Skeletal muscle tissue (tissue), 4 donors: ENCODE results near the gene MRPL28. TPM values are rescaled to one million over a fixed set of nuclear protein-coding genes. Genes with fewer than 3 reads are reported as not detected.

Experiments used
- H3K27ac ChIP-seq: one replicate; pipeline ENCODE4 v1.7.0; 2013; ENCODE audit warnings: mild to moderate bottlenecking, low read depth, low read length, inconsistent platforms
- H3K27me3 ChIP-seq, 3 donors: one replicate each; pipeline ENCODE4 v1.7.0; 2013; ENCODE audit warnings: low read length in 3 of 3; ENCODE audit not compliant: control insufficient read depth in 3 of 3, insufficient read depth in 3 of 3
- H3K36me3 ChIP-seq, 3 donors: one replicate each; pipeline ENCODE4 v1.7.0; 2013; ENCODE audit warnings: low read length in 3 of 3; ENCODE audit not compliant: control insufficient read depth in 3 of 3, insufficient read depth in 3 of 3
- H3K4me1 ChIP-seq, 3 donors: one replicate each; pipeline ENCODE4 v1.7.0; 2013; ENCODE audit warnings: low read length in 3 of 3, mild to moderate bottlenecking in 3 of 3; ENCODE audit not compliant: control insufficient read depth in 3 of 3, insufficient read depth in 3 of 3
- H3K4me3 ChIP-seq, 3 donors: one replicate each; pipeline ENCODE4 v1.7.0; 2013; ENCODE audit warnings: low read length in 3 of 3
- H3K9ac ChIP-seq, 3 donors: one replicate each; pipeline ENCODE4 v1.7.0; 2013; ENCODE audit warnings: low read length in 3 of 3, mild to moderate bottlenecking in 3 of 3, moderate library complexity in 2 of 3, low read depth in 1 of 3
- H3K9me3 ChIP-seq, 3 donors: one replicate each; pipeline ENCODE4 v1.7.0; 2013; ENCODE audit warnings: low read length in 3 of 3; ENCODE audit not compliant: control insufficient read depth in 3 of 3
- total RNA-seq: library from RNA; depleted of rRNA; stranded (reverse); fragments of >200 nt; gene quantifications from one replicate; pipeline ENCODE4 v1.2.3, GENCODE V29; 2014
- donor health status: Osteomylitis.

MRPL28 gene
- total RNA-seq, 1 donor from 2014 or later: 43.3 TPM

DNA sequence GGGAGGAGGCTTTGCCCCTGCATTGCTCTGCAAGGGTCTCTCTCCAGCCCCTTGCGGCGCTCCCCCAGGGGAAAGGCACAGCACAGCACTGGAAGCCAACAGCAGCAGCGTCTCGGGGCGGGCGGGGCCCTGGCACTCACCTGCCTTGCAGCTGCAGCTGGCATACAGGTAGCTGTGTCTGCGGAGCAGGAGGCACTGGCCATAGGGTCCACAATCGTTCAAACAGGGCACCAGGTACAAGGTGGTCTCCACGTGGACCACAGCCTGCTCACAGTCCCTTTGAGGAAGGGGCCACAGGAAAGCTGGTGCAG is 4.2 kb upstream of the MRPL28 start:
- H3K9ac ChIP-seq: no peak overlapping the region
- peaks cover 9 to 13% (median 9%) of the 10 kb centered on the region in 3 donors for H3K4me1 ChIP-seq
- H3K9me3 ChIP-seq: no peaks in the 10 kb centered on the region
- no peak overlapping the region for H3K27ac ChIP-seq
- peaks cover 16 to 30% (median 25%) of the 10 kb centered on the region in 3 donors for H3K36me3 ChIP-seq
- no peaks in the 10 kb centered on the region for H3K27me3 ChIP-seq
- H3K4me3 ChIP-seq: no peak overlapping the region

DNA sequence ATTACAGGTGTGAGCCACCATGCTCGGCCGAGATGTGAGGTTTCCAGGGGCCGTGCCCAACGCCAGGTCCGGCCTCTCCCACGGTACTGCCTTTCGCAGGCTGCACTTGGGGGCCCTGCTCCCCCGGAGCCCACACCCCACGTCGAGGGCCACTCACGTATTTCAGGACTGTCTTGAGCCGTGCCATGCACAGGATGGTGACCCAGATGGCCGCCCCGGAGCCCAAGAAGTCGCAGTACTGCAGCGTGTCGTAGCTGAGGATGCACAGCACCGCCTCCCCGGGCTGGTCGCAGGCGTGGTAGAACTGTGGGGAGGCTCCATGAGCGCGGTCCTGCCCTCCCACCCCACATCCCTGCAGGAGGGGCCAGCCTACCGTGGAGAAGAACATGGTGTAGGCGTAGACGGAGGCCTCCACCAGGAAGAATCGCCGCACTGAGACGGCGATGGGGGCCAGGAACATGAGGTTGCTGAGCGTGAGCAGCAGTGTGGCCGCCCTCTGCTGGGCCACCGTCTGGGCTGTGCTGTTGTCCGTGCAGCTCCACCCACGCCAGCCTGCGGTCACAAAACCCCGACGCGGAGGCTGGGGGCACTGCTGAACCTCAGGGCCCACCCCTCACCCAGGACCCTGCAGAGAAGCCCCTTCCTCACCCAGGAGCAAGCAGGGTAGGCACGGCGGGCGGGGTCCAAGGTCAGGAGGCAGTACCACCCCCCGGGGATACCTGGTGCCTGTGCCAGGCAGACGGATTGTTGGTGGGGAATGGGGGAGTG is 3.7 kb upstream of the MRPL28 start:
- Histone ChIP-seq H3K4me1 (peaks cover 12 to 15% (median 13%) of the 10 kb centered on the region in 3 donors), H3K27ac (no peak overlapping the region), H3K9ac (no peak overlapping the region), H3K27me3 (no peaks in the 10 kb centered on the region), H3K4me3 (no peak overlapping the region), H3K9me3 (no peaks in the 10 kb centered on the region), H3K36me3 (peaks cover 16 to 30% (median 26%) of the 10 kb centered on the region in 3 donors)

DNA sequence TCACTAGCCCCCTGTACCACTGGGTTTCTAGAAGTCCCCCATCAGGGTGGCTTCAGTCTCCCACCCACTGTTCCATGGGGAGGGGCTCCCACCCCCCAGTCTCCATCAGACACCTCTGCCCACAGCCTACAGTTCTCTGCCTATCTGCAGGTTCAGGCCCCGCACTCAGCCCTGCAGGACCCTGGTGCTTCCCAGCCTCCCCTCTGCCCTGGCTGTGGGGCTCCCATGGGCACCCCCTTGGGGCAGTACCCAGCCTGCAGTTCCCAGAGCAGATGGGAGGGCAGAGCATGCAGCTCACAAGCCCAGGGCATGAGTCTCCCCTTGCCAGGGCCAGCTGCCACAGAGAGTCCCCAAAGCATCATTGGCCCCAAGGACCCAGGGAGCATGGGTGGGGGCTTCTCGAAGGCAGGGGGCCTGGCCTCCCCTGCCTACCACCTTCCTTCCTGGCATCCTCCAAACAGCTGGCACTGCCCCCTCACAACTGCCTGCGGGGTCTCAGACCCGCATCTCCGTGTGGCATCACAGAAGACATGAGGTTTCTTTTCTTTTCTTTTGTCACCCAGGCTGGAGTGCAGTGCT is 2.8 kb upstream of the MRPL28 start:
- Histone ChIP-seq H3K4me1 (peaks cover 12 to 15% (median 13%) of the 10 kb centered on the region in 3 donors), H3K27ac (no peak overlapping the region), H3K36me3 (peaks cover 24 to 40% (median 34%) of the 10 kb centered on the region in 3 donors), H3K9me3 (no peaks in the 10 kb centered on the region), H3K27me3 (no peaks in the 10 kb centered on the region), H3K9ac (no peak overlapping the region), H3K4me3 (no peak overlapping the region)

DNA sequence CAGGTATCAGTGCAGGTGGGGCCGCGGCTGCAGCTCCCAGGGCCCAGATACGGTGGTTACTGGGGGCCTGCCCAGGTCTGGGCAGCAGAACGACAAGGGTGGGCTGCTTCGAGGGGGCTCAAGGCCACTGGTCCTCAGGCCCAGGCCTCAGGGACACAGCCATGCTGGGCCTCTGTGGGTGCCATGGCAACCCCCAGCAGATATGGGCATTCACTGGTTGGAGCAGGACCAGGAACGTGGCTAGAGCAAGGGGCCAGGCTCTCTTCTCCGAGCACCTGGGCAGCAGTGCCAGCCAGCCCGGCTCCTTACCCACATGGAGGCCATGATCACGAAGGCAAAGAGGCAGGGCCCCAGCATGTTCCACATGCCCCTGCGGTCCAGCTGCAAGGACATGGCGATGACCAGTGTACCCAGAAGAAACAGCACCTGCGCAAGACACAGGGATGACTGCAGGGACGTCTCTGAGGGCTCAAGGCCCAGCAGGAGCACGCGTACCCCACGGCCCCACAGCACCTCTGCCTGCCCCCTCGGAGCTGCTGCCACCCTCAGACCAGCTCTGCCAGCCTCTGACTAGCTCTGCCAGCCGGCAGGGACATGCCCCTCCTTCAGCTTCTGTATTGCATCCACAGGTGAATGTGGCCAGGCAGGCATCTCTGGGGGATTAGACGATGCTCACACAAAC is 2.1 kb upstream of the MRPL28 start:
- Histone ChIP-seq H3K36me3 (peaks cover 30 to 46% (median 41%) of the 10 kb centered on the region in 3 donors), H3K27me3 (no peaks in the 10 kb centered on the region), H3K9ac (no peak overlapping the region), H3K9me3 (no peaks in the 10 kb centered on the region), H3K27ac (no peak overlapping the region), H3K4me1 (peaks cover 12 to 15% (median 13%) of the 10 kb centered on the region in 3 donors), H3K4me3 (no peak overlapping the region)

DNA sequence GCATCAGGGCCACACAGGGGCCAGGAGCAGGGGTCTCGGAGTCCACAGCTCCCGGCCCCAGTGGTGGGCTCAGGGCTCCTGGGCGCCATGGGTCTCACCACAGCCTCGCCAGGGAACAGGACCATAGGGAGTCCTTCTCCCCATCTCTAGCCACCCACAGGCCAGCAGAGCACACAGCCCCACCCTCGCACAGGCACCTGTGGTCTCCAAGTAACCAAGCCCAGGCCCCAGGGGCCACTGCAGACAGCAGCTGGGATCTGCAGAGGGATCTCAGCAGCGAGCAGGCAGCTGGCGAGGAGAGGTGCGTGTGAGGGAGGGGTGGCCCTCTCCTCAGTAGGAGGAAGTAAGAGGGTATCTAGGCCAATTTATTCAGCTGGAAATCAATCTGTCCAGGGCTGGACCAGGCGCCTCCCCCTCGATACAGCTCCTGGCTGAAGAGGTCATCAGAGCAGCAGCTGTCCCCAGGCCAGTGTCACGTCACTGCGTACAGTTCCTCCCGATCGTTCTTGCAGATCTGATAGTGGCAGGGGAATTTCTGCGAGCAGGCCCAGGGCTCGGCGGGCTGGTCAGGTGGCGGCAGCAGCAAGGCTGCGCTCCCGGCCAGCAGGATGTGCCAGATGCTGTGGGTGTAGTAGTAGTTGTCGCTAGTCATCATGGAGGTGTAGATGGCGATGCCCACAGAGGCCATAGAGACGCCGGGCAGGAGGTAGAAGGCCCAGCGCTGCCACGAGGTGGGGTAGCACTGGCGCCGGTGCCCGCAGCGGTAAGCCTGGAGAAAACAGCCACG is 1.4 kb upstream of the MRPL28 start:
- Histone ChIP-seq H3K4me3 (no peak overlapping the region), H3K27ac (no peak overlapping the region)

DNA sequence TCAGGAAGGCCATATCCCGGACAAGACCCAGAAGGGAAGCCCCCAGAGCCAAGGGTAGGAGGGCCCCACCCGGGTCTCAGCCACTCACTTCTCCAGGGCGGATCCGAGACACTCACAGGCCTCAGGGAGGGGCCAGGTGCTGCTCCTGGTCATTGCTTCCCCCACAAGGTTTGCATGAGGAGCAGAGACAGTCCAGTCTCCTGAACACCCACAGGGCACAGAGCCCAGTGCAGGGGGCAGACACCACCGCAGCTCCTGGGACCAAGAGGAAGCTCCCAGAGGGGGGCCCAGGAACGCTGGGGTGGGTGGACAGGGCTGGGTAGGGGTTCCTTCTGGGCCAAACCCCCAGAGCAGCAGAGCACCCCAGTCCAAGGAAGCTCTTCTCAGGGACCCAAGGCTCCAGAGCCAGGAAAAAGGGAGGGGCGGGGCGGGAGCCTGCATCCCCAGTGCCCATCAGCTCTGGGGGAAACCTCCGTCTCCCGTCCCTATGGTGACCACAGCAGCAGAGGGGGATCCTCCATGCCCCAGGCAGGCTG is 709 bp upstream of the MRPL28 start:
- Histone ChIP-seq H3K27ac (peak overlapping the region; percentile 77), H3K4me1 (peaks cover 12 to 15% (median 13%) of the 10 kb centered on the region in 3 donors), H3K36me3 (peaks cover 40 to 51% (median 45%) of the 10 kb centered on the region in 3 donors), H3K9ac (peak overlapping the region; percentile 70 to 76 (median 72)), H3K4me3 (peak overlapping the region; percentile 48 to 63 (median 52)), H3K27me3 (no peaks in the 10 kb centered on the region), H3K9me3 (no peaks in the 10 kb centered on the region)

More for the DNA sequence above, 1.4 kb upstream of the MRPL28 start:
- H3K36me3 ChIP-seq: peaks cover 37 to 53% (median 46%) of the 10 kb centered on the region in 3 donors
- H3K4me1 ChIP-seq: peaks cover 12 to 15% (median 13%) of the 10 kb centered on the region in 3 donors
- no peak overlapping the region for H3K9ac ChIP-seq
- no peaks in the 10 kb centered on the region for H3K9me3 ChIP-seq
- no peaks in the 10 kb centered on the region for H3K27me3 ChIP-seq

DNA sequence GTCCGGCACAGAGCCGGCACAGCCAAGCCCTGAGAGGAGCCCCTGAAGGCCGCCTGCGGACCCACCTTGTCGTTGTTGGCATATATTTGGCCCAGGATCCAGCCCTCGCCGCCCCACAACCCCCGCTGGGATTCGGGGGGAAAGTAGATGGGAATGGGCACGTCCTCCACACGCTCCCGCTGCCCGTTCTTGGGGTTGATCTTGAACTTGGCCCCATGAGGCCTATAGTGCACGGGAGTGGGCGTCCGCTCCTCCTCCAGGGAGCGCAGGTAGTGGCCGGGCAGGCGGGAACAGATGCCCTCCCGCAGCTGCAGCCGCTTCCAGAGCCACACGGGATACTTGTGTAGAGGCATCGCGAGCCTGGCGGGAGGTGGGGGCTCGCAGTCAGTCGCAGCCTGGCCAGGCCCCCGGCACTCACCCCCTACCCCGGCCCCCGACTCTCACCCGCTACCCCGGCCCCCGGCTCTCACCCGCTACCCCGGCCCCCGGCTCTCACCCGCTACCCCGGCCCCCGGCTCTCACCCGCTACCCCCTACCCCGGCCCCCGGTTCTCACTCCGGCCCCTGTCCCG is 387 bp downstream of the MRPL28 start:
- Histone ChIP-seq H3K9ac (peak overlapping the region in 2 of 3 donors; percentile 66 to 72), H3K36me3 (peaks cover 38 to 44% (median 43%) of the 10 kb centered on the region in 3 donors), H3K27ac (no peak overlapping the region)

DNA sequence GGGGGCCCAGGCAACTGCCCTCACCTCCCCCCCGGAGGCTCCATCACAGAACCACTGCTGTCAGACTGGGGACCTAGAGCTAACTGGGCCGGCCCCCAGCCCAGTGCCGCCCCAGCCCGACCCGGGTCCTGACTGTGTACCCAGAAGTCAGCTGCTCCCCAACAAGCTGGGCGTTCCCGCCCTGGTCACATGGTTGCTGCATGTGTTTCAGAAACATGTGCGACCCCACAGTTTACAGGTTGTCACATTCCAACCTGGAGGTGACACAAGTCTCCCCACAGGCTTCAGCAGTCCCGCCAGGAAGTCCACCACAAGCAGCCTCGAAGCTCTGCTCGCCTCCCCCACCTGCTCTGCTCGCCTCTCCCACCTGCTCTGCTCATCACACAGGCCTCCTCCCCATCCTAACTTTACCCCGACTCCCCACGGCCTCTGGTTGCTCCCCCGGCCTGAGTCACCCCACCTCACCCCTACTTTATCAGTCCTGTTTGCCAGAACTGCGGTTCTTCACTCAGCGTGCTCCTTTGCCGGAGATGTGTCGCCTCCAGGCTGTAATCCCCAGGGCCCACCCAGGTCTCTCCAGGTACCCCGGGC is 968 bp downstream of the MRPL28 start:
- Histone ChIP-seq H3K9me3 (no peaks in the 10 kb centered on the region), H3K27ac (no peak overlapping the region), H3K36me3 (peaks cover 34 to 38% (median 38%) of the 10 kb centered on the region in 3 donors), H3K27me3 (peaks cover 3 to 5% (median 4%) of the 10 kb centered on the region in 3 donors), H3K4me1 (peaks cover 12 to 15% (median 13%) of the 10 kb centered on the region in 3 donors), H3K4me3 (peak overlapping the region in 1 of 3 donors; percentile 57), H3K9ac (peak overlapping the region in 2 of 3 donors; percentile 66 to 72)

More for the DNA sequence above, 387 bp downstream of the MRPL28 start:
- Histone ChIP-seq H3K27me3 (no peaks in the 10 kb centered on the region), H3K4me1 (peaks cover 12 to 15% (median 13%) of the 10 kb centered on the region in 3 donors), H3K9me3 (no peaks in the 10 kb centered on the region), H3K4me3 (peak overlapping the region; percentile 41 to 57 (median 48))
